Measurements from ENCODE around the gene TMEFF1. TPM values are rescaled to one million over a fixed set of nuclear protein-coding genes. Genes with fewer than 3 reads are reported as not detected.

The TMEFF1 gene
- total and polyA plus RNA-seq, 8 donors = 0.05 to 0.92 TPM; not detected in 6

DNA sequence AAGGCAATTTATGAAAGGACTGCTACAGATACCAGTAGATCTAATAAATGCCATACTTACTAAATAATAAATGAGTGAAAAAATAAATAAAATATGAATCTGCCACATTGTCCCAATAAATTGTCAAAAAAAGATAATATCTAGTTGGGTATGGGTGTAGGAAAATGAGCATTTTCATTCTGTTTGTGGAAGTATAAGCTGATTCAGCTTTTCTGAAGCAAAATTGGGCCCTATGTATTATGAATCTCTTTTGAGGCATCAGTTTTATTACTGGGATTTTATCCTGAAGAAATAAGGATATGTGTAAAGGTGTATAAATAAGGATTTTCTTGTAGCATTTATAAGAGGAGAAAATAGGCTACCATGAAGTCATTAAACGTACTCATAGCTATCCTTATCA is 151.0 kb downstream of the TMEFF1 start:
- Histone ChIP-seq H3K4me3 (no peak overlapping the region), H3K4me1 (no peaks in the 10 kb centered on the region), H3K36me3 (no peaks in the 10 kb centered on the region), H3K27ac (no peak overlapping the region), H3K9me3 (no peaks in the 10 kb centered on the region), H3K27me3 (no peaks in the 10 kb centered on the region)
- WGBS, 5 donors = 71 to 85% (median 80%) methylated on average over 1 of the region's 1 CpG
- no peak for DNase-seq
- TF ChIP-seq, protein P1, sequence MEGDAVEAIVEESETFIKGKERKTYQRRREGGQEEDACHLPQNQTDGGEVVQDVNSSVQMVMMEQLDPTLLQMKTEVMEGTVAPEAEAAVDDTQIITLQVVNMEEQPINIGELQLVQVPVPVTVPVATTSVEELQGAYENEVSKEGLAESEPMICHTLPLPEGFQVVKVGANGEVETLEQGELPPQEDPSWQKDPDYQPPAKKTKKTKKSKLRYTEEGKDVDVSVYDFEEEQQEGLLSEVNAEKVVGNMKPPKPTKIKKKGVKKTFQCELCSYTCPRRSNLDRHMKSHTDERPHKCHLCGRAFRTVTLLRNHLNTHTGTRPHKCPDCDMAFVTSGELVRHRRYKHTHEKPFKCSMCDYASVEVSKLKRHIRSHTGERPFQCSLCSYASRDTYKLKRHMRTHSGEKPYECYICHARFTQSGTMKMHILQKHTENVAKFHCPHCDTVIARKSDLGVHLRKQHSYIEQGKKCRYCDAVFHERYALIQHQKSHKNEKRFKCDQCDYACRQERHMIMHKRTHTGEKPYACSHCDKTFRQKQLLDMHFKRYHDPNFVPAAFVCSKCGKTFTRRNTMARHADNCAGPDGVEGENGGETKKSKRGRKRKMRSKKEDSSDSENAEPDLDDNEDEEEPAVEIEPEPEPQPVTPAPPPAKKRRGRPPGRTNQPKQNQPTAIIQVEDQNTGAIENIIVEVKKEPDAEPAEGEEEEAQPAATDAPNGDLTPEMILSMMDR (IDR thresholded peaks at IDR 0.05) = no peak
- TF ChIP-seq EP300 (IDR thresholded peaks at IDR 0.05) (no peak), POLR2A (IDR thresholded peaks at IDR 0.05) (no peak), POLR2AphosphoS5 (IDR thresholded peaks at IDR 0.05) (no peak)
- intact Hi-C loops (cut with DNase I; ENCODE audit: low total_unique reads) = no loop called here

DNA sequence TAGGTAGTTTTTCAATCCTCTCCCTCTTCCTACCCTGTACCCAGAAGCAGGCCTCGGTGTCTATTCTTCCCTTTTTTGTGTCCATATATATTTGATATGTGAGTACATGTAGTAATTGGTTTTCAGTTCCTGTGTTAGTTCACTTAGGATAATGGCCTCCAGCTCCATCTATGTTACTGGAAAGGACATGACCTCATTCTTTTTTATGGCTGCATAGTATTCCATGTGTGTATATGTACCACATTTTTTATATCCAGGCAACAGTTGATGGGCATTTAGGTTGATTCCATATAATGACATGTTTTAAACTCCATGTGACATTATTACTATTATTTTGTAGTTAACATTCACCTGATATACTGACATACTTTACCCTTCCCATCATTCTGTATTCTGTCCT is 154.0 kb downstream of the TMEFF1 start:
- Histone ChIP-seq H3K36me3 (no peaks in the 10 kb centered on the region), H3K27me3 (no peaks in the 10 kb centered on the region), H3K27ac (no peak overlapping the region), H3K4me3 (no peak overlapping the region), H3K9me3 (no peaks in the 10 kb centered on the region), H3K4me1 (no peaks in the 10 kb centered on the region)
- DNase-seq = no peak
- TF ChIP-seq POLR2AphosphoS5 (IDR thresholded peaks at IDR 0.05) = no peak
- TF ChIP-seq, protein P1 (IDR thresholded peaks at IDR 0.05) = no peak
- TF ChIP-seq POLR2A (IDR thresholded peaks at IDR 0.05) = no peak
- TF ChIP-seq EP300 (IDR thresholded peaks at IDR 0.05) = no peak
- 93 to 100% (median 100%) methylated on average over 1 of the region's 1 CpG for WGBS, 5 donors
- intact Hi-C loops (cut with DNase I; ENCODE audit: low total_unique reads) = no loop called here

Other genes with a start within 250 kb of the TMEFF1 start
- 10 to 100 TPM in 3 of 5 donors, 1 to 10 TPM in 2; 8.7 to 44.9 (median 23.8) TPM for gene TEX10, start 120.2 kb upstream of the TMEFF1 start, total RNA-seq
- gene TEX10, start 120.2 kb upstream of the TMEFF1 start, polyA plus RNA-seq = 1 to 10 TPM; 4.9 to 6.2 (median 5.7) TPM
- gene MSANTD3, start 46.0 kb upstream of the TMEFF1 start, total RNA-seq = 100 to 1,000 TPM in 1 of 5 donors, 10 to 100 TPM in 3, 1 to 10 TPM in 1; 1.2 to 121 (median 17.5) TPM
- gene MSANTD3, start 46.0 kb upstream of the TMEFF1 start, polyA plus RNA-seq = 10 to 100 TPM in 2 of 3 donors, 1 to 10 TPM in 1; 9.9 to 28.8 (median 17.3) TPM
- under 1 TPM in 1 of 5 donors, not detected in 4; 0.55 TPM for gene CAVIN4, start 104.9 kb downstream of the TMEFF1 start, total RNA-seq
- under 1 TPM; 0.13 to 0.37 (median 0.31) TPM for gene CAVIN4, start 104.9 kb downstream of the TMEFF1 start, polyA plus RNA-seq